Measurements from ENCODE around the gene KLF14.

Gene KLF14

GRCh38 chr7:130758429-130759056, 24.5 kb upstream of the KLF14 start:
- Mint-ChIP-seq H3K9me3 (no peaks in the 10 kb centered on the region), H3K4me3 (no peak overlapping the region)

GRCh38 chr7:130756316-130756715, 22.3 kb upstream of the KLF14 start:
- Mint-ChIP-seq H3K27ac (no peak overlapping the region), H3K4me3 (no peak overlapping the region), H3K9me3 (no peaks in the 10 kb centered on the region), H3K4me1 (no peaks in the 10 kb centered on the region), H3K36me3 (ENCODE audit: low read depth) (no peaks in the 10 kb centered on the region), H3K27me3 (ENCODE audit: low read depth, poor library complexity) (no peaks in the 10 kb centered on the region)
- no peak for DNase-seq
- TF ChIP-seq CTCF (IDR thresholded peaks at IDR 0.05) = no peak

More at GRCh38 chr7:130758429-130759056, 24.5 kb upstream of the KLF14 start:
- Mint-ChIP-seq H3K36me3 (ENCODE audit: low read depth) (no peaks in the 10 kb centered on the region), H3K27me3 (ENCODE audit: low read depth, poor library complexity) (no peaks in the 10 kb centered on the region), H3K4me1 (no peaks in the 10 kb centered on the region), H3K27ac (no peak overlapping the region)
- TF ChIP-seq CTCF (IDR thresholded peaks at IDR 0.05) = peak; percentile 79
- DNase-seq = no peak

GRCh38 chr7:130752424-130752823, 18.4 kb upstream of the KLF14 start:
- no peak for DNase-seq
- Mint-ChIP-seq H3K9me3 (no peaks in the 10 kb centered on the region), H3K4me3 (no peak overlapping the region), H3K27ac (no peak overlapping the region), H3K4me1 (no peaks in the 10 kb centered on the region), H3K27me3 (ENCODE audit: low read depth, poor library complexity) (peaks cover 6% of the 10 kb centered on the region), H3K36me3 (ENCODE audit: low read depth) (no peaks in the 10 kb centered on the region)
- TF ChIP-seq CTCF (IDR thresholded peaks at IDR 0.05) = no peak

GRCh38 chr7:130750755-130751154, 16.7 kb upstream of the KLF14 start:
- Mint-ChIP-seq H3K4me1 (no peaks in the 10 kb centered on the region), H3K4me3 (no peak overlapping the region), H3K27ac (no peak overlapping the region), H3K9me3 (no peaks in the 10 kb centered on the region), H3K27me3 (ENCODE audit: low read depth, poor library complexity) (peaks cover 14% of the 10 kb centered on the region), H3K36me3 (ENCODE audit: low read depth) (no peaks in the 10 kb centered on the region)
- DNase-seq = no peak
- no peak for TF ChIP-seq CTCF (IDR thresholded peaks at IDR 0.05)

GRCh38 chr7:130748531-130749389, 14.8 kb upstream of the KLF14 start:
- Mint-ChIP-seq H3K9me3 (no peaks in the 10 kb centered on the region), H3K27me3 (ENCODE audit: low read depth, poor library complexity) (peaks cover 18% of the 10 kb centered on the region), H3K4me1 (no peaks in the 10 kb centered on the region), H3K27ac (no peak overlapping the region), H3K36me3 (ENCODE audit: low read depth) (no peaks in the 10 kb centered on the region), H3K4me3 (no peak overlapping the region)
- no peak for TF ChIP-seq CTCF (IDR thresholded peaks at IDR 0.05)
- no peak for DNase-seq

Data from nephron progenitor cell (in vitro differentiated cells).